ENCODE measurements around the gene SPAAR.

DNA sequence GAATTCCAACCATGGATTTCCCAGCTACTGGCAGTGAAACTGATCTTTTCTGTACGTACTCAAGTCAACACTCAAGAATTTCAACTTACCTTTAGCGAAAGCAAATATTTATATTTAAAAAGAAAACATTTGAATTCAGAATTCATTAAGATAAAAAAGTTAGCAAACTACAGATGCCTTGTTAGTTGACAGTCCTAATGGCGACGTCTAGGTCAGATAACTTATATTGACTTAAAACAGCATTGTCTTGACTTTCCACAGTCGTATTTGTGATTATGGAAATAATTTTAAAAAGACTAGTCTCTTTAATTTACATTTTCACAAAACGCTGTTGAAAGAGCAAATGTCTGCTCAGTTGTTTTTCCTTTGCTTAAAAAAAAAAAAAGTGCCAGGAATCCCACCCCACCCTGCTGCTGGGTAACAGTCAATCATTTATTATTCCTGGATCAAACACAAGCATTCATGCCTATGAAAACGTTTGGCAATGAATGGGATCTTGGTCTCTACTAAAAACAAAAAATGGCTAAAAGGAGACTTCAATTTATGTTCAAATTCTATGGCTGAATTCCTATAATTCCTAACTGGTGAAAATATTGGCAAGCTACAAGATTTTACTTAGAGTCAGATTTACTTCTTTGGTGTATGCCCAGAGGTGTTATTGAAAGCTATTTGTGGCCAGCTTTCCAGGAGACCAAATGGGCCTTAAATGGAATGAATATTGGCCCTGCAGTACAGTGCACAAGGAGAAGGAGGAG, 26.6 kb downstream of the SPAAR start:
- TF ChIP-seq, protein P1, sequence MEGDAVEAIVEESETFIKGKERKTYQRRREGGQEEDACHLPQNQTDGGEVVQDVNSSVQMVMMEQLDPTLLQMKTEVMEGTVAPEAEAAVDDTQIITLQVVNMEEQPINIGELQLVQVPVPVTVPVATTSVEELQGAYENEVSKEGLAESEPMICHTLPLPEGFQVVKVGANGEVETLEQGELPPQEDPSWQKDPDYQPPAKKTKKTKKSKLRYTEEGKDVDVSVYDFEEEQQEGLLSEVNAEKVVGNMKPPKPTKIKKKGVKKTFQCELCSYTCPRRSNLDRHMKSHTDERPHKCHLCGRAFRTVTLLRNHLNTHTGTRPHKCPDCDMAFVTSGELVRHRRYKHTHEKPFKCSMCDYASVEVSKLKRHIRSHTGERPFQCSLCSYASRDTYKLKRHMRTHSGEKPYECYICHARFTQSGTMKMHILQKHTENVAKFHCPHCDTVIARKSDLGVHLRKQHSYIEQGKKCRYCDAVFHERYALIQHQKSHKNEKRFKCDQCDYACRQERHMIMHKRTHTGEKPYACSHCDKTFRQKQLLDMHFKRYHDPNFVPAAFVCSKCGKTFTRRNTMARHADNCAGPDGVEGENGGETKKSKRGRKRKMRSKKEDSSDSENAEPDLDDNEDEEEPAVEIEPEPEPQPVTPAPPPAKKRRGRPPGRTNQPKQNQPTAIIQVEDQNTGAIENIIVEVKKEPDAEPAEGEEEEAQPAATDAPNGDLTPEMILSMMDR (IDR thresholded peaks at IDR 0.05; ENCODE audit: low read length): no peak
- no peak for TF ChIP-seq EZH2 (optimal IDR thresholded peaks at IDR 0.05; ENCODE audit: low read depth, low read length)
